Gastrocnemius medialis (tissue), 4 donors: ENCODE results near the gene DENND1A. TPM values are rescaled to one million over a fixed set of nuclear protein-coding genes. Genes with fewer than 3 reads are reported as not detected.

Source experiments
- ATAC-seq, 2 donors: fragments of 150-250 bp; one replicate each; pipeline ENCODE4 v1.9.1; 2016
- DNase-seq, 2 donors: peaks; one replicate each; pipeline ENCODE4 v3.0.0-alpha.2; 2019
- H3K27ac ChIP-seq, 4 donors: fragments of 200-600 bp; sonication (generic); 1 replicate in 1 of 4; 2 replicates in 3 of 4; pipeline ENCODE4 v1.5.1; 2016 to 2018; ENCODE audit warnings: mild to moderate bottlenecking in 2 of 4, moderate library complexity in 1 of 4
- H3K27me3 ChIP-seq, 3 donors: fragments of 200-600 bp; sonication (generic) in 2 of 3; 1 replicate in 1 of 3; 2 replicates in 2 of 3; pipeline versions ENCODE4 v1.5.1 to v1.6.0; 2016 to 2019; ENCODE audit warnings: mild to moderate bottlenecking in 1 of 3, moderate library complexity in 1 of 3
- H3K36me3 ChIP-seq, 2 donors: fragments of 200-600 bp; sonication (generic) in 1 of 2; one replicate each; pipeline ENCODE4 v1.5.1; 2017 to 2018
- H3K4me1 ChIP-seq, 2 donors: fragments of 200-600 bp; sonication (generic) in 1 of 2; one replicate each; pipeline ENCODE4 v1.5.1; 2016 to 2017; ENCODE audit warnings: mild to moderate bottlenecking in 2 of 2
- H3K4me3 ChIP-seq, 4 donors: fragments of 200-600 bp; sonication (generic) in 3 of 4; 1 replicate in 1 of 4; 2 replicates in 3 of 4; pipeline ENCODE4 v1.5.1; 2016 to 2019; ENCODE audit warnings: mild to moderate bottlenecking in 2 of 4
- H3K9me3 ChIP-seq, 3 donors: fragments of 200-600 bp; sonication (generic) in 2 of 3; 1 replicate in 1 of 3; 2 replicates in 2 of 3; pipeline ENCODE4 v1.5.1; 2016 to 2019
- CTCF ChIP-seq, 5 experiments: fragments of 450-650 bp in 3 of 5; fragments of 200-600 bp in 2 of 5; sonication (generic) in 2 of 5; IDR thresholded peaks in 4 of 5; conservative IDR thresholded peaks in 1 of 5; 1 replicate in 4 of 5; 2 replicates in 1 of 5; pipeline ENCODE4 v1.5.1; 2016 to 2019; ENCODE audit warnings: antibody characterized with exemption in 5 of 5, mild to moderate bottlenecking in 3 of 5, moderate library complexity in 3 of 5
- POLR2A ChIP-seq, 2 donors: fragments of 450-650 bp; IDR thresholded peaks; one replicate each; pipeline ENCODE4 v1.6.1; 2017; ENCODE audit warnings: antibody characterized with exemption in 2 of 2, mild to moderate bottlenecking in 2 of 2, moderate library complexity in 2 of 2
- in situ Hi-C, 4 donors: fragments of 200-750 bp; cut with MboI; loops; one replicate each; pipeline versions ENCODE4 v1.15.0 to v1.8.0; 2017; ENCODE audit warnings: low sequenced_read_pairs in 4 of 4
- intact Hi-C: fragments of 100-400 bp; cut with DNase I; formaldehyde crosslinking; loops from one replicate; pipeline ENCODE4 v1.15.1; 2023; ENCODE audit warnings: low total_unique reads
- total RNA-seq, 4 donors: library from RNA; depleted of rRNA; stranded (reverse); fragments of >200 nt; gene quantifications; one replicate each; pipeline versions ENCODE4 v1.1.0 to v1.2.3, GENCODE V29; 2016

Gene DENND1A
- total RNA-seq, 4 donors from 2014 or later, result 14.1 to 24.6 (median 16.4) TPM

GRCh38 chr9:123604861-123605260 is 325.1 kb downstream of the DENND1A start:
- Histone ChIP-seq H3K27ac (no peak overlapping the region), H3K9me3 (no peaks in the 10 kb centered on the region), H3K4me3 (no peak overlapping the region), H3K4me1 (no peaks in the 10 kb centered on the region), H3K27me3 (no peaks in the 10 kb centered on the region), H3K36me3 (no peaks in the 10 kb centered on the region)
- ATAC-seq (no peak), DNase-seq (no peak)
- in situ Hi-C loops, result no loop called here
- intact Hi-C loops, result no loop called here
- TF ChIP-seq CTCF (IDR thresholded peaks at IDR 0.05 in 4 of 5, conservative IDR thresholded peaks at IDR 0.05 in 1 of 5), result no peak
- TF ChIP-seq POLR2A (IDR thresholded peaks at IDR 0.05), result no peak

- Histone ChIP-seq H3K4me1 (no peaks in the 10 kb centered on the region), H3K27ac (no peak overlapping the region), H3K4me3 (no peak overlapping the region), H3K27me3 (no peaks in the 10 kb centered on the region), H3K9me3 (no peaks in the 10 kb centered on the region), H3K36me3 (no peaks in the 10 kb centered on the region)
- TF ChIP-seq CTCF (IDR thresholded peaks at IDR 0.05 in 4 of 5, conservative IDR thresholded peaks at IDR 0.05 in 1 of 5) (no peak), POLR2A (IDR thresholded peaks at IDR 0.05) (no peak)
- in situ Hi-C loops, result no loop called here
- no peak for DNase-seq
- intact Hi-C loops, result no loop called here
- no peak for ATAC-seq
Observed at GRCh38 chr9:123601828-123602227, 328.1 kb downstream of the DENND1A start.

- Histone ChIP-seq H3K9me3 (no peaks in the 10 kb centered on the region), H3K27me3 (no peaks in the 10 kb centered on the region), H3K4me1 (no peaks in the 10 kb centered on the region), H3K27ac (no peak overlapping the region), H3K4me3 (no peak overlapping the region), H3K36me3 (no peaks in the 10 kb centered on the region)
- ATAC-seq, result no peak
- DNase-seq, result no peak
- in situ Hi-C loops, result no loop called here
- intact Hi-C loops, result no loop called here
- no peak for TF ChIP-seq CTCF (IDR thresholded peaks at IDR 0.05 in 4 of 5, conservative IDR thresholded peaks at IDR 0.05 in 1 of 5)
- no peak for TF ChIP-seq POLR2A (IDR thresholded peaks at IDR 0.05)
Observed at GRCh38 chr9:123599781-123600180, 330.1 kb downstream of the DENND1A start.

GRCh38 chr9:123597876-123598556 is 331.9 kb downstream of the DENND1A start:
- no peaks in the 10 kb centered on the region for H3K36me3 ChIP-seq
- H3K9me3 ChIP-seq, result no peaks in the 10 kb centered on the region
- H3K4me3 ChIP-seq, result no peak overlapping the region
- H3K4me1 ChIP-seq, result no peaks in the 10 kb centered on the region
- H3K27ac ChIP-seq, result no peak overlapping the region
- no peak for ATAC-seq
- TF ChIP-seq CTCF (IDR thresholded peaks at IDR 0.05 in 4 of 5, conservative IDR thresholded peaks at IDR 0.05 in 1 of 5), result no peak
- no peak for TF ChIP-seq POLR2A (IDR thresholded peaks at IDR 0.05)
- in situ Hi-C loops (no loop called here), intact Hi-C loops (no loop called here)
- H3K27me3 ChIP-seq, result no peaks in the 10 kb centered on the region
- DNase-seq, result no peak

- DNase-seq (no peak), ATAC-seq (no peak)
- Histone ChIP-seq H3K9me3 (no peaks in the 10 kb centered on the region), H3K4me1 (no peaks in the 10 kb centered on the region), H3K36me3 (no peaks in the 10 kb centered on the region), H3K27ac (no peak overlapping the region), H3K27me3 (no peaks in the 10 kb centered on the region), H3K4me3 (no peak overlapping the region)
- TF ChIP-seq POLR2A (IDR thresholded peaks at IDR 0.05) (no peak), CTCF (IDR thresholded peaks at IDR 0.05 in 4 of 5, conservative IDR thresholded peaks at IDR 0.05 in 1 of 5) (no peak)
- intact Hi-C loops, result no loop called here
- in situ Hi-C loops, result no loop called here
Observed at GRCh38 chr9:123597048-123597447, 332.9 kb downstream of the DENND1A start.
